HG03280 (cell line): ENCODE data around the gene SYNE1.

ENCODE experiments used
- ATAC-seq: cut with Tn5 transposase; IDR thresholded peaks from one replicate; pipeline ENCODE4 v1.9.1; 2021; ENCODE audit warnings: mild to moderate bottlenecking, moderate library complexity; ENCODE audit not compliant: unreplicated experiment

The SYNE1 gene

DNA sequence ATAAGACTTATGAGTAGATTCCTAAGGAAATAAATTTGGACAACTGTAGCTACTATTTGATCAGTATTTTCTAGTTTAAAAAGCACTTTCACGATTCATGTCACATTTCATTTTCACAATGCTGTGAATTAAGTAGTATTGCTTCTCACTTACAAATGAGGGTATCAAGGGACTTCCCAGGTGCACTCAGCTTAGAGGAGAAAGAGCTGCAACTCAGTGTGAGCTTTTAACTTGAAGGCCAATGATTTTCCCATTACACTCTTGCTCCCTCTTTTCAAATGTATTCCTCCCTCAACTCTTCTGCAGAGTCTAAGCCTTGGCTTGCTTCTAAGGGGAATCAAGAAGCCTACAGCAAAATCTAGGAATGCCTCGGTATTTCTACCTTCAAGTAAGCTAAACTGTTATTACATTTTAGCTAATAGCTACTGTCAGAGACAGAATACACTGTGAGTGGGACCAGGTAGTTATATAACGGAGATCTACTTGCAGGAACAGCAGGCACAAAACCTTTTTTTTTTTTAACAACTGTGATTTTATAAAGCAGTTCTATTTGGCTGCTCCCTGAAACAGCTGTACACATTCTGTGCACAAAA, 339.0 kb downstream of the SYNE1 start:
- no peak for ATAC-seq

DNA sequence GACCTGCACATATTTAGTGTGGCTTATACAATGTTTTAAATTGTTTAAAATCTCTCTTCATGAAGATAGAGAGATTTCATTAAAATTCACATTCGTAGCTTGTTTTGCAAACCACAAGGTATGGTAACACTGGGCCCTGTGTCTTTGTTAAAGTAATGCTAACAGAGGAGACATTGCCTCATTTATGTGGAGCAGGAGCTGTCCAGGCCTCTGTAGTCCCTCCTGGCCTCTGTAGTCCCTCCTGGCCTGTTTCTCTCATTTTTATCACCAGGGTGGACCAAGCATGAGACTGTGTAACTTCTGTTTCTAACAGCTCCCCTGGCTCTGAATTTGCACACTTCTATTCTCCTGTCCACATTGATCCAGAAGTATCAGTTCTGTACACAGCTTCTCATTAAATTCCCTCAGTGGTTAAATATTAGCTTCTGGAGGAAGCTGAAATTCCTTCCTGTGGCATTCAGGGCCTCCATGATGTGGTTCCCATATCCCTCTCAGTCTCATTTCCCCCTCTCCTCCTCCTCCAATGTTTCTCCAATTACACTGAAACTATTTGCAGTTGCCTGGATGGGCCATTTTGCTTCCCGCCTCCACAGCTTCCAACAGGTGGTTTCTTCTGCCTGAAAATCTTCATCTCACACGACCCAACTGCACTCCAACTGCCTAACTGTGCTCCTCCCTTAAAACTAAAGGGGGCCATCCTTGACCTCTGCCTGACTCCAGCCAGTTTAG, 340.4 kb downstream of the SYNE1 start:
- no peak for ATAC-seq

DNA sequence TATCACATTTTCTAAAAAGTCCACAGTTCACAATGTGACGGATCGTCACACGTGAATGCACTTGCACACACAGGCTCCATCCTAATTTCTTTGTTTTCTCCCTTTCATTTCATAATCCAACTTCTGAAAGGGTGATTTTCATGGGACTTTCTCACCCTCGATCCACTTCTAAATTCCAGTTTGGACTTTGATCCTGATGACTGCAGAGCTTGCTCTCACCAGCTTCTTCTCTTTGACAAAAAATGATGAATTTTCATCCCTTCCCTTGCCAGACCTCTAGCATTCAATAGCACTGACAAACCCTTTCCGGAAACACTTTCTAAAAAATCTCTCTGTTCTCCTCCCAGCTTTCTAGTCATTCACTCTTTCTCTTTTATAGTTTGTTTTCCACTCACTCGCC, 341.2 kb downstream of the SYNE1 start:
- ATAC-seq, result no peak

DNA sequence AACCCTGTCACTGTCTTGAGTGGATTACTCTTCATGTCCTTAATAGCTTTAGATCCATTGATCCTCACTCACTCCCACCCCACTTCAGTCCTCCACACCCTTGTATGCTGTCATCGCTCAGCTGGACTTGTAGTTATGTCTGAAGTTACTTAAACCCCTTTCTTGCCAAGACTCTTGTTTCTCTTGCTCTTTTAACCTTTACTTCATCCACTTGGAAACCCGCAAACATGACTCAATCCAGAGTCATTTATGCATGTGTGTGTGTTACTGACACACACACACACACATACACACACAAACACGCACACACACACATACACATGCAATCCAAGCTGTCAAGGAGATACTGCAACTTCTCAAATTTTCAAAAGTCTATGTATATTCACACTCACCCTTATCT, 341.8 kb downstream of the SYNE1 start:
- ATAC-seq, result no peak

DNA sequence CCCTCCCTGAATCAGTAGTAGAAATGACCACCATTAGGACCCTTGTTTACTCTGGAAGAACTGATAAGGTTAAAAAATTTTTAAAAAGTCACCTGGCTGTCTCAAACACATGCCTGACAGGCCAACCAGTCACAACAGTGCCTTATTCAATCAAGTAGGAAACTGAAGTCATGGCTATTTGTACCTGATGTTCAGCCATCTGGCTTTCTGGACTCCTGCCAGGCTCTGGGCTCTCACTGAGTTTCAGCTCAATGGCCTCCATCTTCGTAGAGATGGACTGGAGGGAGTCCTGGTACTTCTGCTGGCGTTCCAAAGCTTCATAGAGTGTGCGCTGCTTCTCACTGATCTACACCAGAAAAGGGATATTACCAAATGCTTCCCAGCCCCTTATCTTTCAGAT, 343.8 kb downstream of the SYNE1 start:
- ATAC-seq, result no peak

DNA sequence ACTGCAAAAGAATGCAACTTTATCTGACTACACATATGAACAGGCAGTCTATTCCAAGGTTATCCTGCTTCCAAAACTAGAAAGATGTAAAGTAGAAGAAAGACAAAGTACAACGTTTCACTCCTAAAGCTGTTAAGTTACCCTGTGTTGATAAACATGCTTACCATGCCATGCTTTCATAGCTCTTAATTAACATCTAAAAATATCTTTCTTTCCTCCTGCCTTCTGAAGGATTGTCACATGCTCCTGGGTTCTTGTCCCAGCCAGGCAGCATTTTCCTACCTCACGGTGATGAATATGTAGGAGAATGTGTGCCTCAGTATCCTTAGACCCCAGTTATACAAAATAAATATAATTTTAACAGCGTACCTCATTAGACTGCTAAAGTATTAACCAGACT, 344.6 kb downstream of the SYNE1 start:
- no peak for ATAC-seq

DNA sequence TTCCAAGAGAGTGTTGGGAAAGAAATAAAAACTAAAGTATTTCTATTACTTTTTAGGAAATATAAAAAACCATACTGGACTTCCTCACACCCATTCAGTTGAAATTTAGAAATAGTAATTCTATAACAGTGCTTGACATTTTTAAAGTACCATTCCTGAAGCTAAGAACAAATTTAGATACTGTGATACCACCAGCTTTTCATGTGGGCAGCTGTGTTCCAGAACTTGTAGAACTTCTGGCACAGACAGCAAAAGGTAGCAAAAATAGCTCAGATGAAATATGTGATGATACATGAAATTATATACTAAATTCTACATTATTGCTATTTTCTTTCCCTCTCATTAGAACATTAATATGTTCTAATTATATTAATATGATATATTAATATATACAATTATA, 346.5 kb downstream of the SYNE1 start:
- no peak for ATAC-seq

DNA sequence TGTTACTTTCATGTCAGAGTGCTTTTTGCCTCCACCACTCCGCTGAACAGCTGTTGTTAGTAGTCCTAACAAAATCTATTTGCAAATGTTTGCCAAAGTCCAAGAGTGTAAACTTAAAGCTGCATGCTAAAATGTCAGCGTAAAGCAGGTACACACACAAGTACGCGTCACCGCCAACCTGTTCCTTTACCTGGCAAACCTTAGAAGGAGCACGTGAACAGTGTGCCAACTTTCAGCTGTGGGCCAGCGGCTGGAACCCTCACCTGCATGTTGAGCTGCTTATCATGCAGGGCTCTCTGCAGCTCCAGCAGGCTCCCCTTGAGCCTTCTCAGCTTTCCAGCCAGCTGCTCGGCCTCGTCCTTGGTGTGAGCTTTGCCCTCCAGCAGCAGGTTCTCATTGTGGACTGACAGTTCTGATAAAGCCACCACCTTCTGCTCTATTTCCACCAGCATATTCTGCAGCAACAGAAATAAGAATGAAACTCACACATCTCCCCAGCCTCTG, 359.3 kb downstream of the SYNE1 start:
- ATAC-seq, result no peak

DNA sequence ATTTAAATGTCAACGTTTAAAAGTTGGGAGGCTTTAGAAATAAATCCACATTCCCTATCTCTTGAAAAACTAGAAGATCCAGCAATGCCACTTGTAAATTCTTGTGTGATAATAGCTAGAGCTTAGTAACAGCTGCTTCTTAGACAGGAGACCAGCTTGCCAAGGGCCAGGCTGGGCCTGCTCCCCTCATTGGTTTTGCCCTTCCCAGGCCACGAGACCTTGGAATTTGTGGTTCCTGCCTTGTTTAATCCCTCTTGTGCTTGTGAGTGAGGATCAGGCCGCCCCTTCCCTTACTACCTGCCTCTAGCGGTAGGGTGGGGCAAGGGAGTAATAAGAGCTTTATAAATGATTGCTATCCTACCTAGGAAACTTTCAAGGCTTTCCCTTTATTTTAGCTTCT, 363.5 kb downstream of the SYNE1 start:
- ATAC-seq, result no peak

DNA sequence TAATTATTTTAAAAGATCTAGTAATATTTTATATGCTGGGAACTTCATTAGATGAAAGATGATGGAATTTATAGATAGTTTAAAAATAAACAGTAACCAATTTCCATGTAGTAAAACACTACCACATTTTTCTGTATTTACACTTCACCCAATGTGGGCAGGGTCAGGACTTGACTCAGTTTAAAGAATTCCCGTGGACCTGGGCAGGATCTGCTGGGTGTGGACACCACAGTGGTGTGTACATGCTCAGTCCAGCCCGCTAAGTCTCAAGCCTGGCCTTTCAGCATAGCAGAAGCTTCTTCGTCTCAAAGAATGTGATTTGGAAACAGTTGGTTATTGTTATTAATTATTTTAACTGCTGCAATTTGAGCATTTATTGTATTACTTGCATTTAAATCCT, 364.2 kb downstream of the SYNE1 start:
- ATAC-seq, result no peak

DNA sequence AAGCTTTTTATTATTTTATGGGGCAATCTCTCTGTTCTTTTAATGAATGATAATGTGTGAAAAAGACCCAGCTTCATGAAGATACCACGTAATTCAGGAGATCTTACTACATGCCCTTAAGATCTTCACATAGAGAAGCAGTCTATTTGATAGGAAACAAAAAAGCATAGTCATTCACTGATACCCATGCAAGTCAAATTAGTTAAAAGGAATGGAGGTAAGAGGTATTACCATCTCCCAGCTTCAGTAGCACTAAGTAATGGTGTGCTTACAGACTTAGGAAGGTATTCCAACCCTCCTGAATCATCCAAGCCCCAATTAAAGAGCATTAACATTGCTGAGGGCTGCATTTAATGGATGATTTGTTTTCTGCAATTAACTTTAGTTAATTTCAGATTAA, 364.7 kb downstream of the SYNE1 start:
- ATAC-seq, result no peak

DNA sequence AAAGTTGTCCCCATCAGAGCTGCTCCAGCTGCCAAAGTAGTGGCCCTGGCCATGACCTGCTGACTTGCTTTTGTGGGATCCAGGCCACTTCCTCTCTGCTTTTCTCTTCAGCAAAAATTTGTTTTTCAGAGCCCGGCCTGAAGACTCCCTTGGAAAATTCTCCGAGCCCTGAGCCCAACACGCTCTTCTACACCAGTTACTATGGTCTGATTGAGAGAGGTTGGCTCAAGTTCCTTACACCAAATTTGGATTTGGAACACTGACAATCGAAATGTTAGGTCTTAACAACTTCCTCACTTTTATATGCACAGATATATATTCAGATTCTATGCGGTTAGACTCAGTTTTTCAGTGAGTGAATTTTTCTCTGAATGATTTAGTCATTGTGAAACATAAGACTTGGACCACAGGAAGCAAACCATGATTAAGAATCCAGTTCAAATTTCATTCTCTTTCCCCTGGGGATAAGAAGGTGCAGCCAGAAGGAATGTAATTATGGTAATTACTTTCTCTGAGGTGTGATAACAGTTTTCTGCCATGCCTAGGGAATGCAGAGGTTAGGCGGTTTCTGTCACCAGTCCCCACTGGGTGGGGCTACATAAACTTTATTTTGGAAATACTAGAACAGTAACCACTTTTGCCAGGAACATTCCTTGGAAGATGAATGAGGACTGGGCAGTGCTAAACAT, 365.2 kb downstream of the SYNE1 start:
- ATAC-seq, result no peak

DNA sequence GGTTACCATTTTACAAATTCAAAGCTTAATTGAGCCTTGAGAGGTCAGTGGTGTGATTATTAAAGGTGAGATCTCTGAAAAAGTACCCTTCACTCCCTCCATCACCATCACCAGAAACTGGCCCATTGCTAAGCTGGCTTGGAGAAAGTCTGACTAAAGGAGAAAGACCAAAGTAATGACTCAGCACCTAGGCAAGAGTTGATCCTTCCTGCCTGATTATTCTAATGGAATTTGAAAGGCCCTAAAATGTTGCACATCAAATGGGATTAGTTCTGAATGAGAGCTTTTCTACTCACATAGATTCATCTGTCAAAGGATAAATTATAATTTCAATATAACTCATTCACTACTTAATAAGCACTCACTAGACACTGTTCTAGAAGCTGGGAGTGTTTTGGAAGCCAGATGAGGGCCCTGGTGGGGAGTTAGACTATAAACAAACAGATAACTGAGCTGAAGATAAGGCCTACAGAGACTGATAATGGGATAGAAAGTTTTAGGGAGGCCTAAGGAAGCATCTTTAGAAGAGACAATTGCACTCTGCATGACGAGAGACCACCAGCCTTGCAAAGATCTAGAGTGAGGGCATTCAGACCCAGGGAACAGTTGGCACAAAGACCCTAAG, 366.7 kb downstream of the SYNE1 start:
- ATAC-seq, result no peak

DNA sequence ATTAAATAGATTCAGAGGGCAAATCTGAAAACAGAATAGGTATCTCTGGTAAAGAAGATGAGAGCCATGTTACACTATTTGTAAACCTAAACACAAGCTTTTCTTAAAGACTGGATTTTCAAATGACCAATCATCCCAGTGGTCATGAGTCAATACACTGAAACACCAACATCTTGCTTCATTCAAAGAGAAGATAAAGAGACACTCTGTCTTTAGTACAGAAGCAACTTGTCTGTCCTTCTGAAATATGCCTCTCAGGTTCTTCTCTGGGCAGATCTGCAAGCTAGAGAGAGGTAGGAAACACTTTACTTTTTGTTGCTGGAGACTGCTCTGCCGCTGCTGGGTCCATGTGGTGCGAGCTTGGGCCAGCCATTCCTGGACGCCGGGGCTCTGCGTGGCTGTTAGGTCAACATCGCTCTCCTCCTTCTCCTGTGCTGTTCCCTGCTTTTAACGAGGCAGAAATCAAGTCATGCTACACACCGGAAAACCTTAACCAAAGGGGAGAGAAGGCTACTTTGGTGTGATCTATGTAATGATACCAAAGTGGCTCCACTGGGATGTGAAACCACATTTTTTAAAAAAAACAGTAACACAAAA, 368.2 kb downstream of the SYNE1 start:
- ATAC-seq, result no peak

DNA sequence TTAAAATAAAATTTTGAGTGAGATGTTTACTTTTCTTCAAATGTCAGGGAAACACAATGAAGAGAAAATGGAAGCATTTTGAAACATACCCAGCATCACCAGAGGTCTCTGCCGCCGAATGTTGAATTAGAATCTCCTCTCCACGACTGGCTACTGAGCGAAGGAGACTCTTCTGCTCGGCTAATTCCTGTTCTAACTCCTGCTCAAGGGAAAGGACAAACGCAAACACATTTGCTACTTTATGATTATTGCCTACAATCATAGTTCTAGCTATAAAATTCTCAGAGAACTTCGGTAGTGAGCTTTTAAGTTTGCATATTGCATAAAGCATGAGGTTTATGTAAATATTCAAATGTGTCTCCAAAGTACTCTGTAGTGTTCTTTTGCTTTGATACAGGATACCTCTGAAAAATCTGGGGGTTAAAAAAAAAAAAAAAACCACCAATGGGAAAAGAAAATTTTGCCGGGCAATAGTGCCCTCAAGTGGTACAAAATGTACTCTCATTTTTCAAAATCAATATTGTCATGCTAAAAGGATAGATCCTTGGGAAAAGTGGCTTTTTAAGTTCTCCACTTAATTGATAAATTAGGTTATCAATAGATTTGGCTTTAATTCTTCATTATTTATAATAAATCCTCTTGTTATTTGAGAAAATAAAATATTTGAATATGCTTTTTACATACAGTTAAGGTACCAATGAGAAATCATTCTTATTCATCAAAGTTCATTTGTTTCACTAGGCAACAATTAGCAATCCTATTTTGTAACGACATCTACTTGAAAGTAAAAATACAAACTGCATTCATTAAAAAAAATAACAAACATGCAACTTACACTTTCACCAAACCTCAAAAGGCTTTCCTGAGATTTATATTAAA, 369.0 kb downstream of the SYNE1 start:
- no peak for ATAC-seq

DNA sequence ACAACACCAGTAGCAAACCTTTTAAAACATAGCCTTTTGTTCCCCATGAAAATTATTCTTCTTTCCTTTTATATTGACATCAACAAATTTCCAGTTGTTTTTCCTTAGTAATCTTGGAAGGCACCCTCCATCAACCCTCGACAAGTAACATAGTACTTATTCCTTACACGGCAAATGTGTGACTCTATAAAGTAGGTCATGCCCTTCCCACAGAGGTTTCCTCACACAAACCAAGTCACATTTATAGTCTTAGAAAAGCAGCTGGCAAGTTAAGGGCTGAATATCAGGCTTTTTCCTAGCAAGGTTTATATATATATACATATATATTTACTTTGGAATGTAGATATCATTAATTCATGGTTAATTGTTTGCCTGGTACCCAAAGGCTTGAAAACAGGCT, 371.5 kb downstream of the SYNE1 start:
- ATAC-seq, result no peak

DNA sequence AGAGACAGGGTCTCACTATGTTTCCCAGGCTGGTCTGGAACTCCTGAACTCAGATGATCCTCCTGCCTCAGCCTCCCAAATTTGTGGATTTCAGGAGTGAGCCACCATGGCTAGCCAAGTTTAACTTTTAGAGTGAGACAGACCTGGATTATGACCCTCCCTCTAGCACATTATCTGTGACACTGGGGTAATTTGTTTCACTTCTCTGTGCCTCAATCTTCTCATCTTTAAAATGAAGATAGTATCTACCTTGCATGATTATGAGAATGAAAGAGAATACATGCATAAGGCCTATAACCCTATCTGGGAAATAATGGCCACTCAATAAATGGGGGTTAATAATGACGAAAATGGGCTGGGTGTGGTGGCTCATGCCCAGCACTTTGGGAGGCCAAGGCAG, 373.6 kb downstream of the SYNE1 start:
- no peak for ATAC-seq

DNA sequence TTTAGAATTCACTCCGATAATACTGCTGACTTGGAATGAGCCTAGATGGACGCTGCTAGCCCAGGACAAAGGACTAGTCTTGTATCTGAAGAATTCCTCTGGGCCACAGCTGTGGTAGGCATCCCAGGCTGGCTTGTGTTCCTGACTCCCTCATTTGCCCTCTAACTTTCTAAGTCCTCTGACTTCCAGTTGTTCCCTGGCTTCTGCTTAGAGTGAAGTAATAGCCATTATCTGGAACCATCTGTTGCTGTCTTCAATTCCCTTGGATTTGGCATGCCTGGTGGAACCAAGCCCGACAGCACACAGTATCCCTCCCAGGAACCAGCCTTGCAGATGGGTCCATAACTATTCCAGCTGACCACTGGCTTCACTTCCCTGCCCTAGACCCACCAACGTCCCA, 376.0 kb downstream of the SYNE1 start:
- no peak for ATAC-seq

DNA sequence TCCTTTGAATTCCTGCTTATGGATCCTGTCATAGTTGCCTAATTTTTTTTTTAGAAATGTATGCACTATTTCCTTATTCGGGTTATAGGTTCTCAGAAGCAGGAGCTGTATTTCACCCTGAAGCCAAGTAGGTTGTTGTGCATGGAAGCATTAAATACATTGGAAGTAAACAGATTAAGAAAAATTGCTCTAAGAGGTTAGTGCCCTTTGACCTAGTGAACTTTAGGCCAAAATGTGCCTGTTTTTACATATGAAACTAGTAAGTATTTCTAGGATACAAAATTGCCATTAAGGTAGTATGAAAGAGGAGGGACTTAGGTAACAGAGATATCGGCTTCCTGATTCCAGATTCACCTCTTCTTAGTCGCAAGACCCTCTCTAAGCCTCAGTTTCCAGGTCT, 377.9 kb downstream of the SYNE1 start:
- no peak for ATAC-seq

DNA sequence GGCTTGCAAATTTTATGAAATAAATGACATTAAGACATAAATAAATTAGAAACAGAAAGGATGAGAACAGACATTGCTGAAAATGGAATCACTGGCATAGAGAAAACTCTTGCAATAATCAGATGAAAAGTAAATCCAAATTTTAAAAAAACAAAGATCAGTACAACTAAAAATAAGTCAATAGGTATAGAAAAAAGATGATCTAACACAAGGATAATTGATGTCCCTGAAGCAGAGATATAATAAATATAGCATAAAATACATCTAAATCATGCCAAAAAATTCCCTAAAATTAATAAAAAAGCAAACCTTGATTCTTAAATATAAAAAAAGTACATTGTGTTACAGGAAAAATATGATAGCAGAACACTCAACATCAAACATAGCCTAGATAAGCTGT, 379.6 kb downstream of the SYNE1 start:
- no peak for ATAC-seq
